Measurements from ENCODE around the gene MOB4. TPM values are rescaled to one million over a fixed set of nuclear protein-coding genes. Genes with fewer than 3 reads are reported as not detected.

The MOB4 gene
- total and polyA plus RNA-seq, 4 donors, result 35.1 to 69.2 (median 54.5) TPM

- Histone ChIP-seq H3K27ac (ENCODE audit: low read depth, low read length) (no peak overlapping the region), H3K4me3 (ENCODE audit: low read depth, low read length) (no peak overlapping the region), H3K9me3 (ENCODE audit: control insufficient read depth, insufficient read depth, low read length) (no peaks in the 10 kb centered on the region), H3K36me3 (ENCODE audit: control insufficient read depth, insufficient read depth, low read length) (peaks cover 4% of the 10 kb centered on the region), H3K27me3 (ENCODE audit: control insufficient read depth, insufficient read depth, low read length) (no peaks in the 10 kb centered on the region), H3K4me1 (ENCODE audit: control insufficient read depth, insufficient read depth, low read length) (peaks cover 7% of the 10 kb centered on the region)
- DNase-seq (ENCODE audit: low read depth in 4 of 6, low spot score in 6 of 6), result no peak
- 100% methylated on average over 2 of the region's 5 CpGs for WGBS (ENCODE audit: insufficient coverage)
Observed at GRCh38 chr2:197600306-197600705, 84.4 kb downstream of the MOB4 start.

GRCh38 chr2:197601726-197602125 is 85.9 kb downstream of the MOB4 start:
- no peak for DNase-seq (ENCODE audit: low read depth in 4 of 6, low spot score in 6 of 6)
- Histone ChIP-seq H3K4me1 (ENCODE audit: control insufficient read depth, insufficient read depth, low read length) (peaks cover 7% of the 10 kb centered on the region), H3K9me3 (ENCODE audit: control insufficient read depth, insufficient read depth, low read length) (no peaks in the 10 kb centered on the region), H3K4me3 (ENCODE audit: low read depth, low read length) (no peak overlapping the region), H3K27ac (ENCODE audit: low read depth, low read length) (no peak overlapping the region), H3K36me3 (ENCODE audit: control insufficient read depth, insufficient read depth, low read length) (peaks cover 4% of the 10 kb centered on the region), H3K27me3 (ENCODE audit: control insufficient read depth, insufficient read depth, low read length) (no peaks in the 10 kb centered on the region)
- WGBS (ENCODE audit: insufficient coverage), result no CpG with 5 or more reads among the region's 2 CpGs

Small RNA genes lying within 50 kb of the gene (small RNA-seq; reads per million reads assigned to genes)
- gene AC020550.1 (ENCODE audit: low replicate concordance), result not detected

Other genes with a start within 250 kb of the MOB4 start
- 10 to 100 TPM; 29.2 to 63.5 TPM for gene ANKRD44, start 205.3 kb upstream of the MOB4 start, total RNA-seq
- 10 to 100 TPM; 25.9 to 33.8 TPM for gene ANKRD44, start 205.3 kb upstream of the MOB4 start, polyA plus RNA-seq (ENCODE audit: insufficient read length in 2 of 2)
- 100 to 1,000 TPM; 322 to 336 TPM for gene SF3B1, start 81.0 kb upstream of the MOB4 start, total RNA-seq
- gene SF3B1, start 81.0 kb upstream of the MOB4 start, polyA plus RNA-seq (ENCODE audit: insufficient read length in 2 of 2), result 100 to 1,000 TPM; 339 to 381 TPM
- gene COQ10B, start 62.5 kb upstream of the MOB4 start, total RNA-seq, result 10 to 100 TPM; 22.8 to 37.3 TPM
- 10 to 100 TPM; 19.9 to 22.7 TPM for gene COQ10B, start 62.5 kb upstream of the MOB4 start, polyA plus RNA-seq (ENCODE audit: insufficient read length in 2 of 2)
- 100 to 1,000 TPM; 246 to 344 TPM for gene HSPD1, start 16.2 kb upstream of the MOB4 start, total RNA-seq
- gene HSPD1, start 16.2 kb upstream of the MOB4 start, polyA plus RNA-seq (ENCODE audit: insufficient read length in 2 of 2), result 100 to 1,000 TPM; 316 to 362 TPM
- gene HSPE1, start 15.7 kb upstream of the MOB4 start, total RNA-seq, result 100 to 1,000 TPM in 1 of 2 donors, 10 to 100 TPM in 1; 89.6 to 157 TPM
- gene HSPE1, start 15.7 kb upstream of the MOB4 start, polyA plus RNA-seq (ENCODE audit: insufficient read length in 2 of 2), result 100 to 1,000 TPM; 206 to 233 TPM
- 10 to 100 TPM; 76.5 to 81.9 TPM for gene RFTN2, start 159.5 kb downstream of the MOB4 start, total RNA-seq
- gene RFTN2, start 159.5 kb downstream of the MOB4 start, polyA plus RNA-seq (ENCODE audit: insufficient read length in 2 of 2), result 10 to 100 TPM; 72.2 to 81.2 TPM
- gene MARS2, start 189.3 kb downstream of the MOB4 start, total RNA-seq, result 1 to 10 TPM; 5.3 to 8.8 TPM
- 1 to 10 TPM; 5.1 to 7.6 TPM for gene MARS2, start 189.3 kb downstream of the MOB4 start, polyA plus RNA-seq (ENCODE audit: insufficient read length in 2 of 2)

Measured in spinal cord (tissue), 10 donors.